K562 (cell line): ENCODE results near the gene VPREB3. TPM values are rescaled to one million over a fixed set of nuclear protein-coding genes. Genes with fewer than 3 reads are reported as not detected.

Experiments
- AFF1 ChIP-seq, 2 experiments: fragments of 450-650 bp; IDR thresholded peaks; 2 replicates each; pipeline ENCODE4 v1.6.1; 2018; ENCODE audit warnings: mild to moderate bottlenecking in 2 of 2, low read depth in 1 of 2; ENCODE audit not compliant: partially characterized antibody in 2 of 2
- ARHGAP35 ChIP-seq: fragments of 450-650 bp; IDR thresholded peaks from 2 replicates; pipeline ENCODE4 v1.6.1; 2018; ENCODE audit not compliant: partially characterized antibody
- CTBP1 ChIP-seq: fragments of 450-650 bp; IDR thresholded peaks from 2 replicates; pipeline ENCODE4 v1.6.1; 2016; ENCODE audit warnings: borderline replicate concordance
- E2F3 ChIP-seq: fragments of 250-450 bp; sonication (Bioruptor Pico); IDR thresholded peaks from 2 replicates; pipeline ENCODE4 v1.4.0; 2020; ENCODE audit warnings: mild to moderate bottlenecking
- FIP1L1 ChIP-seq: fragments of 200-400 bp; formaldehyde crosslinking; IDR thresholded peaks from 2 replicates; pipeline ENCODE4 v1.6.1; 2018; ENCODE audit warnings: mild to moderate bottlenecking, low read depth, low read length; ENCODE audit not compliant: poor library complexity, severe bottlenecking
- LARP7 ChIP-seq: fragments of 450-650 bp; IDR thresholded peaks from 2 replicates; pipeline ENCODE4 v1.6.1; 2016
- MITF ChIP-seq: IDR thresholded peaks from 2 replicates; pipeline ENCODE4 v1.6.1; 2014; ENCODE audit warnings: antibody characterized with exemption
- MTA3 ChIP-seq: fragments of 450-650 bp; formaldehyde crosslinking; IDR thresholded peaks from 2 replicates; pipeline ENCODE4 v1.6.1; 2017; ENCODE audit warnings: mild to moderate bottlenecking, borderline replicate concordance
- MYBL2 ChIP-seq, 2 experiments: fragments of 450-650 bp in 1 of 2; sonication (generic) in 1 of 2; formaldehyde crosslinking in 1 of 2; IDR thresholded peaks; 2 replicates each; pipeline versions ENCODE4 v1.6.1 to v1.8.1; 2017 to 2022; ENCODE audit warnings: borderline replicate concordance in 1 of 2, inconsistent platforms in 1 of 2, low read depth in 1 of 2, mild to moderate bottlenecking in 1 of 2, missing genetic modification reagents in 1 of 2, moderate library complexity in 1 of 2
- NFXL1 ChIP-seq: fragments of 450-650 bp; formaldehyde crosslinking; IDR thresholded peaks from 2 replicates; pipeline ENCODE4 v1.4.0; 2021; ENCODE audit warnings: mild to moderate bottlenecking
- POLR2A ChIP-seq: fragments of 450-650 bp; conservative IDR thresholded peaks from 2 replicates; pipeline ENCODE4 v1.6.1; 2016
- SLC30A9 ChIP-seq: fragments of 250-450 bp; sonication (Bioruptor Pico); IDR thresholded peaks from 2 replicates; pipeline ENCODE4 v1.8.0; 2022; ENCODE audit warnings: mild to moderate bottlenecking, moderate library complexity
- SMC3 ChIP-seq: conservative IDR thresholded peaks from 2 replicates; pipeline ENCODE4 v1.6.1; 2011; ENCODE audit warnings: low read depth, low read length, improper control_type of control experiment; ENCODE audit not compliant: insufficient read depth
- SPI1 ChIP-seq: IDR thresholded peaks from 2 replicates; pipeline ENCODE4 v1.6.1; 2011; ENCODE audit warnings: low read depth, low read length, control low read depth, borderline replicate concordance
- TFAM ChIP-seq: fragments of 250-450 bp; sonication (Bioruptor Pico); conservative IDR thresholded peaks from 2 replicates; pipeline ENCODE4 v1.5.0; 2021; ENCODE audit warnings: mild to moderate bottlenecking, moderate library complexity
- ZC3H4 ChIP-seq: sonication (generic); formaldehyde crosslinking; IDR thresholded peaks from 2 replicates; pipeline ENCODE4 v1.9.0; 2021; ENCODE audit warnings: missing genetic modification reagents, borderline replicate concordance
- ZNF197 ChIP-seq: fragments of 200-800 bp; sonication (Bioruptor generic); IDR thresholded peaks from 2 replicates; pipeline ENCODE4 v1.6.1; 2016; ENCODE audit warnings: low read depth, missing genetic modification characterization, missing compliant biosample characterization
- ZNF239 ChIP-seq: fragments of 250-450 bp; sonication (Bioruptor Pico); IDR thresholded peaks from 2 replicates; pipeline ENCODE4 v1.4.0; 2020; ENCODE audit warnings: mild to moderate bottlenecking
- ZNF3 ChIP-seq: fragments of 250-450 bp; sonication (Bioruptor Pico); IDR thresholded peaks from 2 replicates; pipeline ENCODE4 v1.5.0; 2021; ENCODE audit warnings: mild to moderate bottlenecking, moderate library complexity
- ZNF584 ChIP-seq: fragments of 200-800 bp; sonication (Bioruptor generic); IDR thresholded peaks from 2 replicates; pipeline ENCODE4 v1.6.1; 2016; ENCODE audit warnings: low read depth, mild to moderate bottlenecking, missing genetic modification characterization, missing compliant biosample characterization
- polyA plus RNA-seq, 8 experiments: library from polyadenylated mRNA; depleted of rRNA in 4 of 8; stranded (reverse) in 5 of 8; unstranded in 3 of 8; fragments of >200 nt; fragmentation: Nextera tagmentation in 2 of 8; fragmentation: Illumina TruSeq in 1 of 8; extraction: Ambion mirVana in 2 of 8; extraction: Trizol in 1 of 8; gene quantifications; 2 replicates each; pipeline versions ENCODE4 v1.2.1 to v1.2.3, GENCODE V29; 2011 to 2014; ENCODE audit warnings: inconsistent platforms in 1 of 8, missing spikeins in 1 of 8
- total RNA-seq, 7 experiments: library from RNA; depleted of rRNA in 6 of 7; stranded (reverse); fragments of >200 nt in 6 of 7; fragmentation: Illumina TruSeq in 2 of 7; extraction: Trizol in 2 of 7; gene quantifications; 2 replicates each; pipeline versions ENCODE4 v1.2.1 to v1.2.3, GENCODE V29; 2011 to 2021; ENCODE audit warnings: low replicate concordance in 1 of 7
- TF ChIP-seq, protein P1 (sequence below), 3 experiments: fragments of 200-800 bp in 1 of 3; sonication (Bioruptor generic) in 1 of 3; sonication (generic) in 1 of 3; formaldehyde crosslinking in 1 of 3; IDR thresholded peaks; 2 replicates each; pipeline versions ENCODE4 v1.6.1 to v1.8.0; 2016 to 2022; ENCODE audit warnings: mild to moderate bottlenecking in 2 of 3, missing compliant biosample characterization in 2 of 3, missing genetic modification characterization in 2 of 3, missing genetic modification reagents in 1 of 3

Gene VPREB3
- total and polyA plus RNA-seq, 9 of the 15 experiments (the other 6 are each of a cell fraction or from before 2014, with no cell fraction given), result 0.14 to 0.71 (median 0.20) TPM; not detected in 6

- TF ChIP-seq, protein P1, sequence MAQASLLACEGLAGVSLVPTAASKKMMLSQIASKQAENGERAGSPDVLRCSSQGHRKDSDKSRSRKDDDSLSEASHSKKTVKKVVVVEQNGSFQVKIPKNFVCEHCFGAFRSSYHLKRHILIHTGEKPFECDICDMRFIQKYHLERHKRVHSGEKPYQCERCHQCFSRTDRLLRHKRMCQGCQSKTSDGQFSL (CRISPR knock-in tag; IDR thresholded peaks at IDR 0.05), result peak; percentile 37; the same call in 1 of the 2 replicates
- TF ChIP-seq, protein P1 (tag; IDR thresholded peaks at IDR 0.05), result no peak
- no peak for TF ChIP-seq ZC3H4 (CRISPR knock-in tag)
- TF ChIP-seq E2F3, result no peak
- no peak for TF ChIP-seq NFXL1 (CRISPR knock-in tag)
- no peak for TF ChIP-seq TFAM (CRISPR knock-in tag)
- no peak for TF ChIP-seq AFF1 (IDR thresholded peaks at IDR 0.05; ENCODE audit: low read depth in 1 of 2, partially characterized antibody in 2 of 2)
- no peak for TF ChIP-seq SPI1
- no peak for TF ChIP-seq FIP1L1
- no peak for TF ChIP-seq SLC30A9 (CRISPR knock-in tag)
- peak; percentile 78 for TF ChIP-seq POLR2A
- no peak for TF ChIP-seq ARHGAP35
- TF ChIP-seq ZNF584 (CRISPR knock-in tag), result 0 out of 2 replicates have a peak, but pooled peaks have one; percentile 32
- no peak for TF ChIP-seq SMC3
- TF ChIP-seq ZNF239 (CRISPR knock-in tag), result no peak
- no peak for TF ChIP-seq ZNF3 (CRISPR knock-in tag)
- TF ChIP-seq MYBL2 (IDR thresholded peaks at IDR 0.05; ENCODE audit: low read depth), result no peak
- TF ChIP-seq MYBL2 (CRISPR knock-in tag; IDR thresholded peaks at IDR 0.05; ENCODE audit: borderline replicate concordance), result no peak
- TF ChIP-seq MITF, result peak; percentile 83; the same call in 1 of the 2 replicates
- TF ChIP-seq MTA3, result peak; percentile 55; the same call in 1 of the 2 replicates
- TF ChIP-seq LARP7, result no peak
- peak; percentile 66; the same call in 1 of the 2 replicates for TF ChIP-seq CTBP1
- no peak for TF ChIP-seq ZNF197
Observed at GRCh38 chr22:23716811-23717801, 37.1 kb downstream of the VPREB3 start (continued).
